HCT116 (cell line): ENCODE data around the gene SLC25A22. TPM values are rescaled to one million over a fixed set of nuclear protein-coding genes. Genes with fewer than 3 reads are reported as not detected.
A peak's percentile ranks its signal among the peaks of the same experiment; 100 is the strongest.

ENCODE experiments used
- ATAC-seq: fragments of 200-7000 bp; cut with Tn5 transposase; 2 replicates; pipeline ENCODE4 v1.9.1; 2020; ENCODE audit warnings: mild to moderate bottlenecking, moderate library complexity
- BruUV-seq: library from RNA; stranded (reverse); fragments of 400-500 nt; replicated peaks from 2 replicates; lab custom pipeline; 2021; lab: Mats Ljungman, UMichigan
- CTCF ChIA-PET: fragments of 300-600 bp; sonication (Branson Sonifier 250); formaldehyde crosslinking; loops from one replicate; lab custom pipeline; 2021; ENCODE audit warnings: antibody characterized with exemption; lab: Charles Lee
- POLR2A ChIA-PET: fragments of 300-600, 350-600 bp; sonication (Branson Sonifier 250); formaldehyde crosslinking; loops from one replicate; lab custom pipeline; 2021; ENCODE audit warnings: antibody characterized with exemption; lab: Charles Lee
- RAD21 ChIA-PET, 2 experiments: fragments of 300-600 bp; sonication (Branson Sonifier 250); formaldehyde crosslinking; loops; one replicate each; lab custom pipeline; 2023; ENCODE audit warnings: low total read pairs in 2 of 2; ENCODE audit not compliant: uncharacterized antibody in 2 of 2, unreplicated experiment in 2 of 2, low non-redundant PET in 1 of 2; lab: Charles Lee
- DNase-seq: peaks from one replicate; pipeline ENCODE4 v3.0.0-alpha.2; 2010; ENCODE audit warnings: low read depth, low spot score
- H2AFZ ChIP-seq: fragments of 200-600 bp; shearing (Covaris generic), sonication (generic); 2 replicates; pipeline ENCODE4 v1.6.1; 2017; ENCODE audit warnings: low read depth, mixed run types, mixed read lengths, antibody characterized with exemption, low read length; ENCODE audit not compliant: poor library complexity, severe bottlenecking
- H3K27ac ChIP-seq: 2 replicates; pipeline ENCODE4 v1.5.1; 2012; ENCODE audit warnings: low read depth, low read length
- H3K27me3 ChIP-seq: fragments of 200-600 bp; sonication (generic); 2 replicates; pipeline ENCODE4 v1.6.1; 2016; ENCODE audit warnings: mixed run types, low read length, mixed read lengths; ENCODE audit not compliant: insufficient read depth
- H3K36me3 ChIP-seq, 2 experiments: fragments of 200-500 bp in 1 of 2; fragments of 200-600 bp in 1 of 2; sonication (Bioruptor generic) in 1 of 2; sonication (generic) in 1 of 2; 2 replicates each; pipeline versions ENCODE4 v1.5.1 to v1.6.1; 2014 to 2016; ENCODE audit warnings: low read length in 2 of 2, inconsistent platforms in 1 of 2, mixed read lengths in 1 of 2, mixed run types in 1 of 2; ENCODE audit not compliant: insufficient read depth in 2 of 2, control insufficient read depth in 1 of 2
- H3K4me1 ChIP-seq, 2 experiments: fragments of 200-600 bp in 1 of 2; sonication (generic) in 1 of 2; 2 replicates each; pipeline versions ENCODE4 v1.5.1 to v1.6.1; 2012 to 2017; ENCODE audit warnings: low read length in 2 of 2, inconsistent platforms in 1 of 2, mild to moderate bottlenecking in 1 of 2, mixed read lengths in 1 of 2, mixed run types in 1 of 2, moderate library complexity in 1 of 2; ENCODE audit not compliant: insufficient read depth in 2 of 2, control insufficient read depth in 1 of 2
- H3K4me2 ChIP-seq: fragments of 200-600 bp; sonication (generic); 2 replicates; pipeline ENCODE4 v1.6.1; 2017; ENCODE audit warnings: mixed run types, low read length, mixed read lengths
- H3K4me3 ChIP-seq, 2 experiments: fragments of 200-600 bp in 1 of 2; sonication (generic) in 1 of 2; replicated peaks in 1 of 2; 2 replicates each; pipeline ENCODE4 v1.5.1; 2011 to 2016; ENCODE audit warnings: low read length in 2 of 2, control low read depth in 1 of 2, low read depth in 1 of 2, mild to moderate bottlenecking in 1 of 2, mixed read lengths in 1 of 2, mixed run types in 1 of 2
- H3K79me2 ChIP-seq: fragments of 200-600 bp; sonication (generic); 2 replicates; pipeline ENCODE4 v1.6.1; 2017; ENCODE audit warnings: mild to moderate bottlenecking, mixed run types, low read length, moderate library complexity, mixed read lengths; ENCODE audit not compliant: insufficient read depth
- H3K9ac ChIP-seq: fragments of 200-600 bp; sonication (generic); 2 replicates; pipeline ENCODE4 v1.6.1; 2016; ENCODE audit warnings: low read length, mixed read lengths
- H3K9me2 ChIP-seq: fragments of 200-600 bp; sonication (generic), shearing (Covaris generic); 2 replicates; pipeline ENCODE4 v1.6.1; 2017; ENCODE audit warnings: mixed run types, mild to moderate bottlenecking, moderate library complexity; ENCODE audit not compliant: insufficient read depth
- H3K9me3 ChIP-seq, 2 experiments: fragments of 200-500 bp in 1 of 2; fragments of 200-600 bp in 1 of 2; sonication (Bioruptor generic) in 1 of 2; sonication (generic) in 1 of 2; 2 replicates each; pipeline ENCODE4 v1.6.1; 2014 to 2017; ENCODE audit warnings: low read length in 2 of 2, mixed read lengths in 2 of 2, inconsistent platforms in 1 of 2, low read depth in 1 of 2, mild to moderate bottlenecking in 1 of 2, mixed run types in 1 of 2, moderate library complexity in 1 of 2; ENCODE audit not compliant: control insufficient read depth in 1 of 2, insufficient read depth in 1 of 2
- H4K20me1 ChIP-seq: fragments of 200-600 bp; sonication (generic), shearing (Covaris generic); 2 replicates; pipeline ENCODE4 v1.6.1; 2017; ENCODE audit warnings: mixed run types, mild to moderate bottlenecking, moderate library complexity; ENCODE audit not compliant: insufficient read depth
- CBX3 ChIP-seq: IDR thresholded peaks from 2 replicates; pipeline ENCODE4 v1.6.1; 2012; ENCODE audit warnings: low read depth
- CEBPB ChIP-seq: IDR thresholded peaks from 2 replicates; pipeline ENCODE4 v1.6.1; 2012; ENCODE audit warnings: low read depth
- EGR1 ChIP-seq: IDR thresholded peaks from 2 replicates; pipeline ENCODE4 v1.6.1; 2012; ENCODE audit warnings: low read depth
- ELF1 ChIP-seq: IDR thresholded peaks from 2 replicates; pipeline ENCODE4 v1.6.1; 2012; ENCODE audit warnings: low read depth, borderline replicate concordance
- EZH2phosphoT487 ChIP-seq: fragments of 200-600 bp; IDR thresholded peaks from 2 replicates; pipeline ENCODE4 v1.6.1; 2018; ENCODE audit warnings: antibody characterized with exemption, borderline replicate concordance
- FOSL1 ChIP-seq: IDR thresholded peaks from 2 replicates; pipeline ENCODE4 v1.6.1; 2012; ENCODE audit warnings: low read depth
- JUND ChIP-seq: IDR thresholded peaks from 2 replicates; pipeline ENCODE4 v1.6.1; 2012
- POLR2A ChIP-seq: IDR thresholded peaks from 2 replicates; pipeline ENCODE4 v1.7.0; 2011; ENCODE audit warnings: borderline replicate concordance; ENCODE audit not compliant: insufficient read depth, insufficient read length; ENCODE audit errors: extremely low read depth
- SIN3A ChIP-seq: IDR thresholded peaks from 2 replicates; pipeline ENCODE4 v1.6.1; 2012; ENCODE audit warnings: low read depth
- SP1 ChIP-seq: IDR thresholded peaks from 2 replicates; pipeline ENCODE4 v1.6.1; 2012; ENCODE audit warnings: low read depth
- SRF ChIP-seq: IDR thresholded peaks from 2 replicates; pipeline ENCODE4 v1.6.1; 2012; ENCODE audit warnings: low read depth
- TCF7L2 ChIP-seq: IDR thresholded peaks from 2 replicates; pipeline ENCODE4 v1.7.0; 2011; ENCODE audit warnings: borderline replicate concordance, inconsistent platforms; ENCODE audit not compliant: insufficient read depth, insufficient read length; ENCODE audit errors: extremely low read depth
- YY1 ChIP-seq: IDR thresholded peaks from 2 replicates; pipeline ENCODE4 v1.6.1; 2011; ENCODE audit warnings: low read length, low read depth, moderate library complexity, mild to moderate bottlenecking; ENCODE audit not compliant: insufficient replicate concordance; ENCODE audit errors: extremely low read depth
- ZNF274 ChIP-seq: fragments of 200-500 bp; sonication (Bioruptor generic); IDR thresholded peaks from 2 replicates; pipeline ENCODE4 v1.6.1; 2014; ENCODE audit warnings: mild to moderate bottlenecking, low read depth, low read length, inconsistent platforms
- intact Hi-C: fragments of 100-400 bp; cut with micrococcal nuclease; formaldehyde crosslinking; loops from 2 replicates; pipeline ENCODE4 v1.10.0; 2022
- total RNA-seq: library from RNA; stranded (reverse); gene quantifications from one replicate; pipeline ENCODE4 v1.2.1, GENCODE V29; 2021; ENCODE audit not compliant: unreplicated experiment
- TF ChIP-seq, protein P1 (sequence below): IDR thresholded peaks from 2 replicates; pipeline ENCODE4 v1.6.1; 2012
- TF ChIP-seq, protein P2 (sequence below), 3 experiments: fragments of 200-600 bp in 1 of 3; sonication (generic) in 1 of 3; IDR thresholded peaks in 2 of 3; conservative IDR thresholded peaks in 1 of 3; 2 replicates each; pipeline ENCODE4 v1.5.1; 2012 to 2017; ENCODE audit warnings: low read depth in 2 of 3, low read length in 2 of 3, antibody characterized with exemption in 1 of 3, borderline replicate concordance in 1 of 3, control low read depth in 1 of 3, mild to moderate bottlenecking in 1 of 3, mixed read lengths in 1 of 3, mixed run types in 1 of 3, moderate library complexity in 1 of 3; ENCODE audit not compliant: insufficient read depth in 1 of 3
- TF ChIP-seq, protein P3 (sequence below): IDR thresholded peaks from 2 replicates; pipeline ENCODE4 v1.6.1; 2012; ENCODE audit warnings: low read depth

SLC25A22 gene
- total RNA-seq, 1 experiment from 2014 or later = 62.0 TPM

DNA sequence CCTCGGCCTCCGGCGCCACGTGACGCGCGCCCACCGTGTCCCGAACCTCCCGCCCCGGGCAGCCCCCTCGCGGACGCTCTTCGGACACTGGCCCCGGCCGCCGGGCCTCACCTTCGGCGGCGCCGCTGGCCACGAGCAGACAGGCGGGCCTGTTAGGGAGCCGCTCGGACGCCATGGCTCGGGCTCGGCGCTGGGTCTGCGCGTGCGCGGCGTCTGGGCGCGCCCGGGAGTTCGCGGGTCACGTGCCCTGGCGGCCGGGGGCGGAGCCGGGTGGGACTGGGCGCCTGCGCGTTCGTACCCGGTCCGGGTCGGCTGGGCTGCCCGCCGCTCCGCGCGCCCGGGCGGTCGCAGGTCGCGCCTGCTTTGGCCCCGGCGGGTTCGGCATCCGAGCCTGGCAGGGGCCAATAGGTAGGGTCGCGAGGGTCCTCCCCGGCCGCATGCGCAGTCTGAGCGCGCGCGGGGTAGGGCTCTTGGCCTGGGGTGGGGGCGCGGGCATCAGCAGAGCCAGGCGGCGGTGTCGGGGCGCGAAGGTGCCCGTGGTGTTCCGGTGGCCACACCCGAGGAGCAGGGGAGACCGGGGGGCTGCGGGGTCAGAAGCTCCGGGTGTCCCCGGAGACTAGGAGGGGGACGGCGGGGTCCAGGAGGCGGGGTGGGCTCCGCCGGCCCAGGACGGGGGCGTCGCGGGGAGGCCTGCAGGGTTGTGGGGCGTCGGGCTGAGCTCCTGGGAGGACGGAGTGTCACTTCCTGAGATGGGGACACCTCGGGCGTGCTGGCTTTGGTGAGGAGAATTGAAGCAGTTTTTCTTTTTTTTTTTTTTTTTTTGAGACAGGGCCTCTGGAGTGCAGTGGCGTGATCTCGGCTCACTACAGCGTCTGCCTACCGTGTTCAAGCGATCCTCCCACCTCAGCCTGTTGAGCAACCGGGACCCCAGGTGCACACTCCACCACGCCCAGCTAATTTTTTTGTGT lies 20.5 kb downstream of the SLC25A22 start, which contains the start of gene GATD1 (continued):
- TF ChIP-seq, protein P1, sequence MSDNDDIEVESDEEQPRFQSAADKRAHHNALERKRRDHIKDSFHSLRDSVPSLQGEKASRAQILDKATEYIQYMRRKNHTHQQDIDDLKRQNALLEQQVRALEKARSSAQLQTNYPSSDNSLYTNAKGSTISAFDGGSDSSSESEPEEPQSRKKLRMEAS = peak; percentile 55
- no peak for TF ChIP-seq ZNF274
- 0 out of 2 replicates have a peak, but pooled peaks have one; percentile 11 for TF ChIP-seq SIN3A
- peak; percentile 85 for TF ChIP-seq YY1

DNA sequence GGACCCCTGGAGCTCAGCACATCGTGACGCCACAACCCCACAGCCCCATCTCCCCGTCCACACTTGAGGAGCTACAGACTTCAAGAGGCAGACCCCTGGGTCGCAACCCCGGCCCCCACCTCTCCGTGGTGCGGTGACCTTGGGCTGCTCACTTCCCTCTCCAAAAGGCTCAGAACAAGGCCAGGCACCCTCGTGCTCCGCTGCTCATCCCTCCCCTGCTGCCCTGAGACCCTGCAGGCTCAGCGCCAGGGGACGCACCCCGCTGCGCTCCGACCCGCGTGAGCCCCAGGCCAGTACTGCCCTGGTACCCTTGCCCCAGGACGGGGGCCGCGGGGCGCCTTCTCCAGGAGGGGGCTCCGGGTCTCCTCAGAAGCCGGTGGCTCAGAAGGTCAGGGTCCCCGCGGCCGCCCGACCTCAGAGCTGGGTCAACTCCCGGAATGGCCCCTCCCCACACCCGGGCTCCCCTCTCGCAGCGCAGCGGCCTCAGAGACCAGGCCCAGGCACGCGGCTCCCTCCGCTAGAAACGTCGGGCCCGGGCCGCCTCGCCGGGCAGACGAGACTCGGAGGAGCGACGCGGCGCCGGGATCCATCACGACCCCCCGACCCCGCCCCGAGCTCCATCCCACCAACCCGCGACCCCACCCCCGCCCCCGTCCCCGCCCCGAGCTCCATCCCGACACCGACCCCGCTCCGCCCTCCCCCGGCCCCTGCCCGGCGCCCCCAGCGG lies 21.4 kb downstream of the SLC25A22 start:
- ChIA-PET RAD21 (no interaction called here), CTCF (interaction anchor here (0.6 to 1.5 kb wide), 2 partner anchors 19 to 110 kb away, joined by 3 to 4 read pairs; no protein-coding TSS in a partner anchor), POLR2A (no interaction called here)
- BruUV-seq = TSS peak; percentile 46
- peak overlapping the region; percentile 99 for H3K9ac ChIP-seq
- intact Hi-C loops = no loop called here
- ATAC-seq = peak; percentile 59
- H3K4me3 ChIP-seq = peak overlapping the region; percentile 89 to 90
- DNase-seq = no peak
- H3K36me3 ChIP-seq = peaks cover 7 to 21% of the 10 kb centered on the region in 2 experiments; a peak in 3 of 4 replicates
- no peaks in the 10 kb centered on the region for H3K27me3 ChIP-seq
- H3K9me2 ChIP-seq = no peaks in the 10 kb centered on the region
- no peaks in the 10 kb centered on the region for H4K20me1 ChIP-seq
- H3K4me2 ChIP-seq = peak overlapping the region; percentile 93
- peak overlapping the region; percentile 95 for H3K27ac ChIP-seq
- peaks cover 84% of the 10 kb centered on the region for H3K79me2 ChIP-seq
- H3K9me3 ChIP-seq = no peaks in the 10 kb centered on the region
- H3K4me1 ChIP-seq = peaks cover 15 to 32% of the 10 kb centered on the region in 2 experiments
- no peak overlapping the region for H2AFZ ChIP-seq
- TF ChIP-seq CEBPB (no peak), CBX3 (no peak), SP1 (no peak), POLR2A (no peak), FOSL1 (no peak), ELF1 (no peak), SRF (no peak), SIN3A (no peak), TCF7L2 (no peak), EGR1 (no peak), ZNF274 (no peak), YY1 (no peak), JUND (no peak), EZH2phosphoT487 (no peak)
- TF ChIP-seq, protein P2, sequence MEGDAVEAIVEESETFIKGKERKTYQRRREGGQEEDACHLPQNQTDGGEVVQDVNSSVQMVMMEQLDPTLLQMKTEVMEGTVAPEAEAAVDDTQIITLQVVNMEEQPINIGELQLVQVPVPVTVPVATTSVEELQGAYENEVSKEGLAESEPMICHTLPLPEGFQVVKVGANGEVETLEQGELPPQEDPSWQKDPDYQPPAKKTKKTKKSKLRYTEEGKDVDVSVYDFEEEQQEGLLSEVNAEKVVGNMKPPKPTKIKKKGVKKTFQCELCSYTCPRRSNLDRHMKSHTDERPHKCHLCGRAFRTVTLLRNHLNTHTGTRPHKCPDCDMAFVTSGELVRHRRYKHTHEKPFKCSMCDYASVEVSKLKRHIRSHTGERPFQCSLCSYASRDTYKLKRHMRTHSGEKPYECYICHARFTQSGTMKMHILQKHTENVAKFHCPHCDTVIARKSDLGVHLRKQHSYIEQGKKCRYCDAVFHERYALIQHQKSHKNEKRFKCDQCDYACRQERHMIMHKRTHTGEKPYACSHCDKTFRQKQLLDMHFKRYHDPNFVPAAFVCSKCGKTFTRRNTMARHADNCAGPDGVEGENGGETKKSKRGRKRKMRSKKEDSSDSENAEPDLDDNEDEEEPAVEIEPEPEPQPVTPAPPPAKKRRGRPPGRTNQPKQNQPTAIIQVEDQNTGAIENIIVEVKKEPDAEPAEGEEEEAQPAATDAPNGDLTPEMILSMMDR (IDR thresholded peaks at IDR 0.05 in 2 of 3, conservative IDR thresholded peaks at IDR 0.05 in 1 of 3; ENCODE audit: borderline replicate concordance in 1 of 3, insufficient read depth in 1 of 3, low read depth in 2 of 3, low read length in 2 of 3) = no peak
- TF ChIP-seq, protein P3, sequence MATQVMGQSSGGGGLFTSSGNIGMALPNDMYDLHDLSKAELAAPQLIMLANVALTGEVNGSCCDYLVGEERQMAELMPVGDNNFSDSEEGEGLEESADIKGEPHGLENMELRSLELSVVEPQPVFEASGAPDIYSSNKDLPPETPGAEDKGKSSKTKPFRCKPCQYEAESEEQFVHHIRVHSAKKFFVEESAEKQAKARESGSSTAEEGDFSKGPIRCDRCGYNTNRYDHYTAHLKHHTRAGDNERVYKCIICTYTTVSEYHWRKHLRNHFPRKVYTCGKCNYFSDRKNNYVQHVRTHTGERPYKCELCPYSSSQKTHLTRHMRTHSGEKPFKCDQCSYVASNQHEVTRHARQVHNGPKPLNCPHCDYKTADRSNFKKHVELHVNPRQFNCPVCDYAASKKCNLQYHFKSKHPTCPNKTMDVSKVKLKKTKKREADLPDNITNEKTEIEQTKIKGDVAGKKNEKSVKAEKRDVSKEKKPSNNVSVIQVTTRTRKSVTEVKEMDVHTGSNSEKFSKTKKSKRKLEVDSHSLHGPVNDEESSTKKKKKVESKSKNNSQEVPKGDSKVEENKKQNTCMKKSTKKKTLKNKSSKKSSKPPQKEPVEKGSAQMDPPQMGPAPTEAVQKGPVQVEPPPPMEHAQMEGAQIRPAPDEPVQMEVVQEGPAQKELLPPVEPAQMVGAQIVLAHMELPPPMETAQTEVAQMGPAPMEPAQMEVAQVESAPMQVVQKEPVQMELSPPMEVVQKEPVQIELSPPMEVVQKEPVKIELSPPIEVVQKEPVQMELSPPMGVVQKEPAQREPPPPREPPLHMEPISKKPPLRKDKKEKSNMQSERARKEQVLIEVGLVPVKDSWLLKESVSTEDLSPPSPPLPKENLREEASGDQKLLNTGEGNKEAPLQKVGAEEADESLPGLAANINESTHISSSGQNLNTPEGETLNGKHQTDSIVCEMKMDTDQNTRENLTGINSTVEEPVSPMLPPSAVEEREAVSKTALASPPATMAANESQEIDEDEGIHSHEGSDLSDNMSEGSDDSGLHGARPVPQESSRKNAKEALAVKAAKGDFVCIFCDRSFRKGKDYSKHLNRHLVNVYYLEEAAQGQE = no peak
